Neural cell (in vitro differentiated cells): ENCODE data around the gene GRIK3. TPM values are rescaled to one million over a fixed set of nuclear protein-coding genes. Genes with fewer than 3 reads are reported as not detected.

ENCODE experiments used
- H2AFZ ChIP-seq: fragments of 200-600, 300-800 bp; sonication (generic), shearing (Covaris generic); 2 replicates; pipeline ENCODE4 v1.6.0; 2014; ENCODE audit warnings: low read depth, mild to moderate bottlenecking, antibody characterized with exemption, low read length, moderate library complexity
- H3F3A ChIP-seq: fragments of 200-600 bp; shearing (Covaris generic); 2 replicates; pipeline ENCODE4 v1.6.1; 2016; ENCODE audit warnings: mild to moderate bottlenecking, moderate library complexity, mixed read lengths, antibody characterized with exemption, low read length; ENCODE audit not compliant: insufficient read depth, poor library complexity, severe bottlenecking
- H3K27ac ChIP-seq: fragments of 200-600, 300-800 bp; sonication (generic), shearing (Covaris generic); 2 replicates; pipeline ENCODE4 v1.5.1; 2014; ENCODE audit warnings: mild to moderate bottlenecking, low read length, moderate library complexity
- H3K27me3 ChIP-seq: fragments of 300-800, 200-600 bp; sonication (generic), shearing (Covaris generic); 2 replicates; pipeline ENCODE4 v1.6.0; 2014; ENCODE audit warnings: mild to moderate bottlenecking, low read depth, low read length, moderate library complexity; ENCODE audit not compliant: insufficient read depth
- H3K36me3 ChIP-seq: fragments of 300-800, 200-600 bp; sonication (generic), shearing (Covaris generic); 2 replicates; pipeline ENCODE4 v1.5.1; 2014; ENCODE audit warnings: mild to moderate bottlenecking, antibody characterized with exemption, low read length, moderate library complexity; ENCODE audit not compliant: insufficient read depth
- H3K4me2 ChIP-seq: fragments of 300-800, 200-600 bp; sonication (generic), shearing (Covaris generic); 2 replicates; pipeline ENCODE4 v1.6.0; 2014; ENCODE audit warnings: mild to moderate bottlenecking, low read length
- H3K4me3 ChIP-seq: fragments of 300-800, 200-600 bp; sonication (generic), shearing (Covaris generic); 2 replicates; pipeline ENCODE4 v1.5.1; 2014; ENCODE audit warnings: mild to moderate bottlenecking, low read length, moderate library complexity
- H3K79me2 ChIP-seq: fragments of 200-600 bp; shearing (Covaris generic); replicated peaks from 2 replicates; pipeline ENCODE4 v1.6.0; 2014; ENCODE audit warnings: mild to moderate bottlenecking, low read length, moderate library complexity; ENCODE audit not compliant: insufficient read depth
- H3K9ac ChIP-seq: fragments of 300-800, 200-600 bp; sonication (generic), shearing (Covaris generic); 2 replicates; pipeline ENCODE4 v1.6.1; 2016; ENCODE audit warnings: mild to moderate bottlenecking, low read length, mixed read lengths
- H3K9me2 ChIP-seq: fragments of 200-600 bp; shearing (Covaris generic); 2 replicates; pipeline ENCODE4 v1.6.1; 2016; ENCODE audit warnings: mild to moderate bottlenecking, low read length, mixed read lengths; ENCODE audit not compliant: insufficient read depth
- H3K9me3 ChIP-seq: fragments of 200-600, 300-800 bp; sonication (generic), shearing (Covaris generic); 2 replicates; pipeline ENCODE4 v1.6.1; 2016; ENCODE audit warnings: mild to moderate bottlenecking, mixed run types, low read length, moderate library complexity, mixed read lengths
- H4K20me1 ChIP-seq: fragments of 200-600 bp; shearing (Covaris generic); 2 replicates; pipeline ENCODE4 v1.6.1; 2016; ENCODE audit warnings: mild to moderate bottlenecking, mixed run types; ENCODE audit not compliant: insufficient read depth
- EP300 ChIP-seq: fragments of 450-650 bp; conservative IDR thresholded peaks from 2 replicates; pipeline ENCODE4 v1.6.1; 2014; ENCODE audit warnings: antibody characterized with exemption, mild to moderate bottlenecking, moderate library complexity; ENCODE audit not compliant: poor library complexity, severe bottlenecking
- EZH2 ChIP-seq: fragments of 200-600, 300-800 bp; shearing (Covaris generic), sonication (generic); IDR thresholded peaks from 2 replicates; pipeline ENCODE4 v1.6.1; 2014; ENCODE audit warnings: antibody characterized with exemption, low read length, borderline replicate concordance, mild to moderate bottlenecking; ENCODE audit not compliant: insufficient read depth, poor library complexity, severe bottlenecking
- MXI1 ChIP-seq: fragments of 450-650 bp; conservative IDR thresholded peaks from 2 replicates; pipeline ENCODE4 v1.6.1; 2014; ENCODE audit warnings: antibody characterized with exemption, mild to moderate bottlenecking; ENCODE audit not compliant: poor library complexity, severe bottlenecking
- POLR2AphosphoS5 ChIP-seq: IDR thresholded peaks from 2 replicates; pipeline ENCODE4 v1.6.1; 2012
- RAD21 ChIP-seq: fragments of 450-650 bp; conservative IDR thresholded peaks from 2 replicates; pipeline ENCODE4 v1.6.1; 2014; ENCODE audit warnings: antibody characterized with exemption, mild to moderate bottlenecking, moderate library complexity
- SMC3 ChIP-seq: fragments of 450-650 bp; conservative IDR thresholded peaks from 2 replicates; pipeline ENCODE4 v1.6.1; 2014; ENCODE audit warnings: antibody characterized with exemption, mild to moderate bottlenecking, moderate library complexity; ENCODE audit not compliant: poor library complexity
- TAF1 ChIP-seq: IDR thresholded peaks from 2 replicates; pipeline ENCODE4 v1.6.1; 2012; ENCODE audit warnings: low read depth
- polyA plus RNA-seq: library from polyadenylated mRNA; depleted of rRNA; stranded (reverse); fragments of >200 nt; gene quantifications from 2 replicates; pipeline ENCODE4 v1.2.3, GENCODE V29; 2014
- TF ChIP-seq, protein P1 (sequence below): IDR thresholded peaks from 2 replicates; pipeline ENCODE4 v1.6.1; 2012; ENCODE audit warnings: borderline replicate concordance
- TF ChIP-seq, protein P2 (sequence below): fragments of 450-650 bp; IDR thresholded peaks from 2 replicates; pipeline ENCODE4 v1.5.1; 2014; ENCODE audit warnings: antibody characterized with exemption, mild to moderate bottlenecking, moderate library complexity; ENCODE audit not compliant: poor library complexity, severe bottlenecking

The GRIK3 gene
- polyA plus RNA-seq, 1 donor from 2014 or later, result 5.0 TPM

DNA sequence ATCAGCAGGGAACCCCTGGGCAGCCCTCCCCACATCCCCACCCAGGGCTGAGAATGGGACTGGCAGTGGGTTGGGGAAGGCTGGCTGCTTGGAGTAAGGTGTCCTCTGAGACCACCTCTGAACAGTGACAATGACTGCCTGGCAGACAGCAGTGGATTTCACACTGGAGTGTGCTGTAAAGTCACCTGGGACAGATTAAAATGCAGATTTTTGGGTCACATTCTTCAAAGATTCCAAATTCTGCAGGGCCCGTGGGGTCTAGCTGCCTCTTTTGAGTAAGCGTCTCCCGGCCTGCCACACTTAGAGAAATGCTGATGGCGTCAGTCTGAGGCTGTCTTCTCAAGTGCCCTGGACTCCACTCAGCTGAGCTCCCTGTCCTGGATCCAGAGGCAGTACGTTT, 164.5 kb downstream of the GRIK3 start:
- no peaks in the 10 kb centered on the region for H3F3A ChIP-seq
- no peaks in the 10 kb centered on the region for H3K36me3 ChIP-seq
- no peaks in the 10 kb centered on the region for H3K9me3 ChIP-seq
- no peaks in the 10 kb centered on the region for H3K27me3 ChIP-seq
- no peaks in the 10 kb centered on the region for H4K20me1 ChIP-seq
- H3K9ac ChIP-seq, result no peak overlapping the region
- no peak overlapping the region for H3K4me3 ChIP-seq
- H3K27ac ChIP-seq, result no peak overlapping the region
- H3K79me2 ChIP-seq, result no peaks in the 10 kb centered on the region
- H3K9me2 ChIP-seq, result no peaks in the 10 kb centered on the region
- H2AFZ ChIP-seq, result no peak overlapping the region
- no peak overlapping the region for H3K4me2 ChIP-seq
- TF ChIP-seq POLR2AphosphoS5 (no peak), SMC3 (no peak), EZH2 (no peak), TAF1 (no peak), EP300 (no peak), RAD21 (no peak), MXI1 (no peak)
- TF ChIP-seq, protein P1, sequence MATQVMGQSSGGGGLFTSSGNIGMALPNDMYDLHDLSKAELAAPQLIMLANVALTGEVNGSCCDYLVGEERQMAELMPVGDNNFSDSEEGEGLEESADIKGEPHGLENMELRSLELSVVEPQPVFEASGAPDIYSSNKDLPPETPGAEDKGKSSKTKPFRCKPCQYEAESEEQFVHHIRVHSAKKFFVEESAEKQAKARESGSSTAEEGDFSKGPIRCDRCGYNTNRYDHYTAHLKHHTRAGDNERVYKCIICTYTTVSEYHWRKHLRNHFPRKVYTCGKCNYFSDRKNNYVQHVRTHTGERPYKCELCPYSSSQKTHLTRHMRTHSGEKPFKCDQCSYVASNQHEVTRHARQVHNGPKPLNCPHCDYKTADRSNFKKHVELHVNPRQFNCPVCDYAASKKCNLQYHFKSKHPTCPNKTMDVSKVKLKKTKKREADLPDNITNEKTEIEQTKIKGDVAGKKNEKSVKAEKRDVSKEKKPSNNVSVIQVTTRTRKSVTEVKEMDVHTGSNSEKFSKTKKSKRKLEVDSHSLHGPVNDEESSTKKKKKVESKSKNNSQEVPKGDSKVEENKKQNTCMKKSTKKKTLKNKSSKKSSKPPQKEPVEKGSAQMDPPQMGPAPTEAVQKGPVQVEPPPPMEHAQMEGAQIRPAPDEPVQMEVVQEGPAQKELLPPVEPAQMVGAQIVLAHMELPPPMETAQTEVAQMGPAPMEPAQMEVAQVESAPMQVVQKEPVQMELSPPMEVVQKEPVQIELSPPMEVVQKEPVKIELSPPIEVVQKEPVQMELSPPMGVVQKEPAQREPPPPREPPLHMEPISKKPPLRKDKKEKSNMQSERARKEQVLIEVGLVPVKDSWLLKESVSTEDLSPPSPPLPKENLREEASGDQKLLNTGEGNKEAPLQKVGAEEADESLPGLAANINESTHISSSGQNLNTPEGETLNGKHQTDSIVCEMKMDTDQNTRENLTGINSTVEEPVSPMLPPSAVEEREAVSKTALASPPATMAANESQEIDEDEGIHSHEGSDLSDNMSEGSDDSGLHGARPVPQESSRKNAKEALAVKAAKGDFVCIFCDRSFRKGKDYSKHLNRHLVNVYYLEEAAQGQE, result no peak
- TF ChIP-seq, protein P2, sequence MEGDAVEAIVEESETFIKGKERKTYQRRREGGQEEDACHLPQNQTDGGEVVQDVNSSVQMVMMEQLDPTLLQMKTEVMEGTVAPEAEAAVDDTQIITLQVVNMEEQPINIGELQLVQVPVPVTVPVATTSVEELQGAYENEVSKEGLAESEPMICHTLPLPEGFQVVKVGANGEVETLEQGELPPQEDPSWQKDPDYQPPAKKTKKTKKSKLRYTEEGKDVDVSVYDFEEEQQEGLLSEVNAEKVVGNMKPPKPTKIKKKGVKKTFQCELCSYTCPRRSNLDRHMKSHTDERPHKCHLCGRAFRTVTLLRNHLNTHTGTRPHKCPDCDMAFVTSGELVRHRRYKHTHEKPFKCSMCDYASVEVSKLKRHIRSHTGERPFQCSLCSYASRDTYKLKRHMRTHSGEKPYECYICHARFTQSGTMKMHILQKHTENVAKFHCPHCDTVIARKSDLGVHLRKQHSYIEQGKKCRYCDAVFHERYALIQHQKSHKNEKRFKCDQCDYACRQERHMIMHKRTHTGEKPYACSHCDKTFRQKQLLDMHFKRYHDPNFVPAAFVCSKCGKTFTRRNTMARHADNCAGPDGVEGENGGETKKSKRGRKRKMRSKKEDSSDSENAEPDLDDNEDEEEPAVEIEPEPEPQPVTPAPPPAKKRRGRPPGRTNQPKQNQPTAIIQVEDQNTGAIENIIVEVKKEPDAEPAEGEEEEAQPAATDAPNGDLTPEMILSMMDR, result no peak

GRCh38 chr1:36869054-36869453, 165.3 kb downstream of the GRIK3 start:
- Histone ChIP-seq H4K20me1 (no peaks in the 10 kb centered on the region), H3K9ac (no peak overlapping the region), H3F3A (no peaks in the 10 kb centered on the region), H3K9me2 (no peaks in the 10 kb centered on the region), H3K4me3 (no peak overlapping the region), H3K79me2 (no peaks in the 10 kb centered on the region), H3K27me3 (no peaks in the 10 kb centered on the region), H3K9me3 (no peaks in the 10 kb centered on the region), H3K4me2 (no peak overlapping the region), H3K36me3 (no peaks in the 10 kb centered on the region), H3K27ac (no peak overlapping the region), H2AFZ (no peak overlapping the region)
- TF ChIP-seq RAD21 (no peak), EP300 (no peak), MXI1 (no peak), EZH2 (no peak), TAF1 (no peak), POLR2AphosphoS5 (no peak), SMC3 (no peak)
- TF ChIP-seq, protein P2, result no peak
- TF ChIP-seq, protein P1, result no peak
